H1 (cell line): Measurements from ENCODE around the gene ZFAND3. TPM values are rescaled to one million over a fixed set of nuclear protein-coding genes. Genes with fewer than 3 reads are reported as not detected.

Experiments used
- CTCF ChIA-PET: fragments of 300-600 bp; sonication (Branson Sonifier 250); formaldehyde crosslinking; loops from one replicate; lab custom pipeline; 2021; ENCODE audit not compliant: partially characterized antibody; lab: Charles Lee
- POLR2A ChIA-PET: fragments of 300-600 bp; sonication (Branson Sonifier 250); formaldehyde crosslinking; loops from one replicate; lab custom pipeline; 2021; ENCODE audit warnings: inconsistent platforms; ENCODE audit not compliant: partially characterized antibody; lab: Charles Lee
- DNase-seq, 2 experiments: peaks; one replicate each; pipeline versions ENCODE4 v3.0.0 to v3.0.0-alpha.2; 2010 to 2022; ENCODE audit warnings: low spot score in 2 of 2, low read depth in 1 of 2, mixed read lengths in 1 of 2
- FAIRE-seq: peaks from 2 replicates; lab custom pipeline; 2011; peaks lifted over from hg19 to GRCh38; lab: Jason Lieb, UNC
- H2AFZ ChIP-seq: 2 replicates; pipeline ENCODE4 v1.8.1; 2012; ENCODE audit warnings: low read length, inconsistent platforms
- H2AK5ac ChIP-seq: 2 replicates; pipeline ENCODE4 v1.6.1; 2013; ENCODE audit warnings: low read depth, low read length
- H2BK120ac ChIP-seq: replicated peaks from 2 replicates; pipeline ENCODE3; 2013; ENCODE audit warnings: low read depth, low read length, inconsistent platforms
- H2BK12ac ChIP-seq: 2 replicates; pipeline ENCODE4 v1.6.1; 2013; ENCODE audit warnings: low read depth, low read length
- H2BK15ac ChIP-seq: 2 replicates; pipeline ENCODE4 v1.6.1; 2013; ENCODE audit warnings: low read length
- H2BK20ac ChIP-seq: 2 replicates; pipeline ENCODE4 v1.6.1; 2013; ENCODE audit warnings: low read length
- H2BK5ac ChIP-seq: 2 replicates; pipeline ENCODE4 v1.6.1; 2013; ENCODE audit warnings: low read depth, low read length
- H3K14ac ChIP-seq: 2 replicates; pipeline ENCODE4 v1.6.1; 2013; ENCODE audit warnings: inconsistent platforms; ENCODE audit not compliant: insufficient read length
- H3K18ac ChIP-seq: 2 replicates; pipeline ENCODE4 v1.6.1; 2013; ENCODE audit warnings: low read length; ENCODE audit errors: extremely low read depth
- H3K23ac ChIP-seq: 2 replicates; pipeline ENCODE4 v1.6.1; 2013; ENCODE audit warnings: inconsistent platforms; ENCODE audit not compliant: insufficient read length
- H3K23me2 ChIP-seq: 2 replicates; pipeline ENCODE4 v1.6.1; 2013; ENCODE audit warnings: low read depth, low read length
- H3K27ac ChIP-seq: 2 replicates; pipeline ENCODE4 v1.6.1; 2011; ENCODE audit warnings: low read depth, low read length, inconsistent platforms
- H3K27me3 ChIP-seq, 4 experiments: replicated peaks in 1 of 4; 1 replicate in 1 of 4; 2 replicates in 3 of 4; pipeline versions ENCODE4 v1.6.1 to v1.8.1; 2011 to 2013; ENCODE audit warnings: low read length in 3 of 4, mild to moderate bottlenecking in 3 of 4, inconsistent platforms in 2 of 4, mixed read lengths in 2 of 4, moderate library complexity in 1 of 4; ENCODE audit not compliant: control insufficient read depth in 3 of 4, insufficient read depth in 3 of 4; ENCODE audit errors: extremely low read depth in 1 of 4
- H3K36me3 ChIP-seq, 4 experiments: 2 replicates each; pipeline versions ENCODE4 v1.6.1 to v1.8.1; 2011 to 2013; ENCODE audit warnings: mild to moderate bottlenecking in 4 of 4, low read length in 3 of 4, moderate library complexity in 2 of 4, control low read depth in 1 of 4, inconsistent platforms in 1 of 4; ENCODE audit not compliant: insufficient read depth in 4 of 4, control insufficient read depth in 2 of 4
- H3K4ac ChIP-seq: replicated peaks from 2 replicates; pipeline ENCODE3; 2013; ENCODE audit warnings: low read length, low read depth, mixed read lengths, inconsistent platforms; ENCODE audit not compliant: insufficient read length
- H3K4me1 ChIP-seq, 4 experiments: replicated peaks in 1 of 4; 1 replicate in 1 of 4; 2 replicates in 3 of 4; pipeline versions ENCODE4 v1.6.1 to v1.8.1; 2011 to 2013; ENCODE audit warnings: low read length in 3 of 4, inconsistent platforms in 2 of 4, mixed read lengths in 1 of 4; ENCODE audit not compliant: insufficient read depth in 4 of 4, control insufficient read depth in 3 of 4
- H3K4me2 ChIP-seq, 2 experiments: 2 replicates each; pipeline versions ENCODE4 v1.6.1 to v1.8.1; 2011 to 2013; ENCODE audit warnings: low read depth in 2 of 2, low read length in 2 of 2, control low read depth in 1 of 2, inconsistent platforms in 1 of 2, mild to moderate bottlenecking in 1 of 2; ENCODE audit not compliant: insufficient read depth in 1 of 2
- H3K4me3 ChIP-seq, 4 experiments: fragments of 200-600, 300-600 bp in 1 of 4; sonication (generic), shearing (Covaris generic), sonication (Bioruptor Twin) in 1 of 4; 2 replicates each; pipeline versions ENCODE4 v1.5.1 to v1.8.1; 2011 to 2016; ENCODE audit warnings: low read length in 4 of 4, low read depth in 3 of 4, control low read depth in 2 of 4, inconsistent platforms in 2 of 4, mild to moderate bottlenecking in 2 of 4, mixed read lengths in 1 of 4, moderate library complexity in 1 of 4; ENCODE audit not compliant: insufficient read depth in 2 of 4; ENCODE audit errors: extremely low read depth in 1 of 4
- H3K56ac ChIP-seq: replicated peaks from 2 replicates; pipeline ENCODE3; 2013; ENCODE audit warnings: low read depth, mild to moderate bottlenecking, mixed read lengths, low read length, inconsistent platforms; ENCODE audit not compliant: insufficient read length
- H3K79me1 ChIP-seq: 2 replicates; pipeline ENCODE4 v1.6.1; 2013; ENCODE audit warnings: low read depth, low read length, control low read depth
- H3K79me2 ChIP-seq, 2 experiments: 2 replicates each; pipeline versions ENCODE4 v1.6.1 to v1.8.1; 2012 to 2013; ENCODE audit warnings: low read length in 2 of 2, mild to moderate bottlenecking in 2 of 2, inconsistent platforms in 1 of 2; ENCODE audit not compliant: insufficient read depth in 2 of 2, control insufficient read depth in 1 of 2
- H3K9ac ChIP-seq, 4 experiments: replicated peaks in 1 of 4; 1 replicate in 1 of 4; 2 replicates in 3 of 4; pipeline versions ENCODE4 v1.6.1 to v1.8.1; 2011 to 2013; ENCODE audit warnings: low read depth in 3 of 4, low read length in 3 of 4, control low read depth in 2 of 4, mild to moderate bottlenecking in 2 of 4, moderate library complexity in 2 of 4, inconsistent platforms in 1 of 4; ENCODE audit errors: extremely low read depth in 1 of 4
- H3K9me3 ChIP-seq, 2 experiments: 2 replicates each; pipeline versions ENCODE4 v1.6.1 to v1.8.1; 2012 to 2013; ENCODE audit warnings: mild to moderate bottlenecking in 2 of 2, moderate library complexity in 2 of 2, control low read depth in 1 of 2, inconsistent platforms in 1 of 2, low read depth in 1 of 2, low read length in 1 of 2, mixed read lengths in 1 of 2; ENCODE audit not compliant: insufficient read depth in 2 of 2
- H4K20me1 ChIP-seq, 2 experiments: replicated peaks in 1 of 2; 2 replicates each; pipeline versions ENCODE3 to v1.8.1; 2011 to 2013; ENCODE audit warnings: inconsistent platforms in 2 of 2, low read length in 2 of 2, mild to moderate bottlenecking in 1 of 2; ENCODE audit not compliant: insufficient read depth in 2 of 2, control insufficient read depth in 1 of 2
- H4K5ac ChIP-seq: 2 replicates; pipeline ENCODE4 v1.6.1; 2013; ENCODE audit warnings: low read length, low read depth, mixed read lengths, inconsistent platforms; ENCODE audit not compliant: insufficient read length
- H4K8ac ChIP-seq: 2 replicates; pipeline ENCODE4 v1.8.0; 2013; ENCODE audit warnings: mild to moderate bottlenecking, moderate library complexity, low read length, inconsistent platforms; ENCODE audit not compliant: insufficient read depth; ENCODE audit errors: extremely low read depth
- H4K91ac ChIP-seq: replicated peaks from 2 replicates; pipeline ENCODE3; 2013; ENCODE audit warnings: low read length, mixed read lengths, inconsistent platforms; ENCODE audit not compliant: insufficient read length
- BCL11A ChIP-seq, 2 experiments: IDR thresholded peaks; one replicate each; pipeline ENCODE4 v1.6.1; 2011; ENCODE audit warnings: low read depth in 2 of 2, low read length in 2 of 2, mild to moderate bottlenecking in 2 of 2
- CTCF ChIP-seq, 3 experiments: IDR thresholded peaks; 1 replicate in 2 of 3; 2 replicates in 1 of 3; pipeline versions ENCODE4 v1.5.1 to v1.6.1; 2011; ENCODE audit warnings: low read length in 3 of 3, mild to moderate bottlenecking in 3 of 3, inconsistent platforms in 2 of 3, low read depth in 1 of 3, moderate library complexity in 1 of 3; ENCODE audit not compliant: insufficient read depth in 1 of 3; ENCODE audit errors: control extremely low read depth in 1 of 3
- GABPA ChIP-seq: IDR thresholded peaks from 2 replicates; pipeline ENCODE4 v1.6.1; 2011; ENCODE audit warnings: mild to moderate bottlenecking, low read length, moderate library complexity, borderline replicate concordance; ENCODE audit not compliant: insufficient read depth
- GTF2F1 ChIP-seq: IDR thresholded peaks from 2 replicates; pipeline ENCODE4 v1.6.1; 2012; ENCODE audit warnings: low read depth, low read length, improper control_type of control experiment, borderline replicate concordance
- KDM5A ChIP-seq: fragments of 200-600 bp; IDR thresholded peaks from 2 replicates; pipeline ENCODE4 v1.7.1; 2012; ENCODE audit warnings: mild to moderate bottlenecking, low read length, inconsistent platforms, mixed read lengths
- PHF8 ChIP-seq: fragments of 200-600 bp; sonication (generic); conservative IDR thresholded peaks from 2 replicates; pipeline ENCODE4 v1.7.1; 2012; ENCODE audit warnings: low read depth, mild to moderate bottlenecking, inconsistent platforms, low read length, moderate library complexity
- POLR2A ChIP-seq, 2 experiments: IDR thresholded peaks; 1 replicate in 1 of 2; 2 replicates in 1 of 2; pipeline ENCODE4 v1.6.1; 2011; ENCODE audit warnings: low read depth in 2 of 2, low read length in 2 of 2, mild to moderate bottlenecking in 2 of 2; ENCODE audit errors: control extremely low read depth in 1 of 2
- RAD21 ChIP-seq, 2 experiments: IDR thresholded peaks in 1 of 2; conservative IDR thresholded peaks in 1 of 2; 2 replicates each; pipeline ENCODE4 v1.6.1; 2011; ENCODE audit warnings: low read depth in 2 of 2, low read length in 2 of 2, improper control_type of control experiment in 1 of 2, inconsistent platforms in 1 of 2, mild to moderate bottlenecking in 1 of 2, moderate library complexity in 1 of 2
- SUZ12 ChIP-seq: fragments of 200-600 bp; sonication (generic); IDR thresholded peaks from 2 replicates; pipeline ENCODE4 v1.6.1; 2012; ENCODE audit warnings: mild to moderate bottlenecking, inconsistent platforms, low read length, moderate library complexity, mixed read lengths
- WGBS, 2 experiments: shearing (Covaris generic) in 1 of 2; methylation state at CpG; one replicate each; pipeline versions ENCODE4 v1.1.6 to v1.1.7; 2013 to 2015; ENCODE audit warnings: low lambda C conversion rate in 2 of 2, mixed read lengths in 2 of 2, inconsistent platforms in 1 of 2, low coverage in 1 of 2, missing lambda C conversion rate in 1 of 2; ENCODE audit not compliant: insufficient replicate concordance in 2 of 2, insufficient coverage in 1 of 2, insufficient read length in 1 of 2; ENCODE audit errors: extremely low coverage in 1 of 2, missing lambda C conversion rate in 1 of 2; 5-methylcytosine and 5-hydroxymethylcytosine counted together
- polyA plus RNA-seq, 7 experiments: library from polyadenylated mRNA; depleted of rRNA in 3 of 7; stranded (reverse) in 5 of 7; unstranded in 2 of 7; fragments of >200 nt in 5 of 7; fragments of 200-250 nt in 2 of 7; gene quantifications; 1 replicate in 5 of 7; 2 replicates in 1 of 7; 4 replicates in 1 of 7; pipeline versions ENCODE4 v1.2.1 to v1.2.3, GENCODE V29; 2011 to 2013; ENCODE audit warnings: missing spikeins in 2 of 7, mixed read lengths in 2 of 7
- total RNA-seq: library from RNA; stranded (reverse); fragmentation: NEBNext Ultra II Directional; extraction: Animal tissue kit (Norgen Biotek cat#: 25700); gene quantifications from 2 replicates; pipeline ENCODE4 v1.2.1, GENCODE V29; 2021

ZFAND3 gene
- total and polyA plus RNA-seq, 2 of the 8 experiments (the other 6 are each of a cell fraction or from before 2014, with no cell fraction given), result 13.0 to 51.3 TPM

- H3K56ac ChIP-seq, result no peak overlapping the region
- no peak overlapping the region for H2BK20ac ChIP-seq
- H2AFZ ChIP-seq, result no peak overlapping the region
- H4K8ac ChIP-seq, result no peak overlapping the region
- H3K4me1 ChIP-seq, result peaks cover 0 to 3% (median 0%) of the 10 kb centered on the region in 4 experiments; a peak in 1 of 7 replicates
- no peak overlapping the region for H2BK12ac ChIP-seq
- H4K20me1 ChIP-seq, result no peaks in the 10 kb centered on the region
- no peak overlapping the region for H3K14ac ChIP-seq
- peaks cover 0 to 2% (median 0%) of the 10 kb centered on the region in 4 experiments; a peak in 1 of 7 replicates for H3K27me3 ChIP-seq
- H2BK120ac ChIP-seq, result no peak overlapping the region
- no peak overlapping the region for H3K4me3 ChIP-seq
- no peak overlapping the region for H2BK15ac ChIP-seq
- 89% methylated on average over 11 of the region's 11 CpGs; no CpG with 5 or more reads in 1 of the 2 experiments for WGBS, 2 experiments
- H4K5ac ChIP-seq, result no peak overlapping the region
- ChIA-PET POLR2A (interaction anchor here (4.5 kb wide), 1 partner anchor 21 kb away, joined by 20 read pairs; the partner anchor contains the start of gene ZFAND3), CTCF (interaction anchor here (0.6 to 1.8 kb wide), 3 partner anchors 10 to 204 kb away, joined by 3 to 5 read pairs (median 4); no protein-coding TSS in a partner anchor)
- FAIRE-seq (no peak), DNase-seq (no peak)
- no peak overlapping the region for H4K91ac ChIP-seq
- H3K4ac ChIP-seq, result no peak overlapping the region
- H3K36me3 ChIP-seq, result no peaks in the 10 kb centered on the region
- no peak overlapping the region for H3K4me2 ChIP-seq
- no peak overlapping the region for H3K23ac ChIP-seq
- H3K79me1 ChIP-seq, result no peaks in the 10 kb centered on the region
- no peak overlapping the region for H3K9ac ChIP-seq
- H2AK5ac ChIP-seq, result no peak overlapping the region
- no peak overlapping the region for H2BK5ac ChIP-seq
- H3K9me3 ChIP-seq, result no peaks in the 10 kb centered on the region
- H3K27ac ChIP-seq, result no peak overlapping the region
- H3K18ac ChIP-seq, result no peak overlapping the region
- no peaks in the 10 kb centered on the region for H3K79me2 ChIP-seq
- H3K23me2 ChIP-seq, result no peaks in the 10 kb centered on the region
- TF ChIP-seq POLR2A (IDR thresholded peaks at IDR 0.05; ENCODE audit: control extremely low read depth in 1 of 2, low read depth in 2 of 2, low read length in 2 of 2), result no peak
- TF ChIP-seq RAD21 (IDR thresholded peaks at IDR 0.05 in 1 of 2, conservative IDR thresholded peaks at IDR 0.05 in 1 of 2; ENCODE audit: low read depth in 2 of 2, low read length in 2 of 2), result no peak
- no peak for TF ChIP-seq GTF2F1
- TF ChIP-seq BCL11A (IDR thresholded peaks at IDR 0.05; ENCODE audit: low read depth in 2 of 2, low read length in 2 of 2), result no peak
- no peak for TF ChIP-seq CTCF (IDR thresholded peaks at IDR 0.05; ENCODE audit: control extremely low read depth in 1 of 3, insufficient read depth in 1 of 3, low read depth in 1 of 3, low read length in 3 of 3)
- no peak for TF ChIP-seq SUZ12
- TF ChIP-seq GABPA, result no peak
- TF ChIP-seq KDM5A, result no peak
- TF ChIP-seq PHF8, result no peak
Observed at GRCh38 chr6:37798436-37799262, 20.9 kb upstream of the ZFAND3 start.
